ENCODE data around the gene ROR2.

- TF ChIP-seq CTCF (conservative IDR thresholded peaks at IDR 0.05; ENCODE audit: low read depth, low read length) (no peak), EZH2 (IDR thresholded peaks at IDR 0.05; ENCODE audit: low read length, unreplicated experiment) (no peak), EZH2phosphoT487 (IDR thresholded peaks at IDR 0.05; ENCODE audit: borderline replicate concordance, low read length) (no peak)
These were observed 13.7 kb upstream of the ROR2 start for GRCh38 chr9:91963711-91964240.

Measured in PC-3 (cell line).